Left lung (tissue), 10 donors: ENCODE results near the gene SLC38A10. TPM values are rescaled to one million over a fixed set of nuclear protein-coding genes. Genes with fewer than 3 reads are reported as not detected.
A peak's percentile ranks its signal among the peaks of the same experiment; 100 is the strongest.

Experiments used
- ATAC-seq: fragments of 200-7000 bp; cut with Tn5 transposase; one replicate; pipeline ENCODE4 v1.9.1; 2020; ENCODE audit warnings: moderate library complexity
- DNase-seq, 4 donors: peaks; one replicate each; pipeline ENCODE4 v3.0.0-alpha.2; 2013 to 2020
- H3K27ac ChIP-seq, 2 donors: fragments of 200-600 bp; sonication (generic) in 1 of 2; one replicate each; pipeline versions ENCODE4 v1.5.0 to v1.8.0; 2020 to 2021
- H3K27me3 ChIP-seq, 2 donors: fragments of 200-600 bp; sonication (generic) in 1 of 2; one replicate each; pipeline versions ENCODE4 v1.5.0 to v1.8.0; 2020 to 2021
- H3K36me3 ChIP-seq, 2 donors: fragments of 200-600 bp; sonication (generic) in 1 of 2; one replicate each; pipeline versions ENCODE4 v1.5.0 to v1.8.0; 2020 to 2021
- H3K4me1 ChIP-seq, 2 donors: fragments of 200-600 bp; one replicate each; pipeline ENCODE4 v1.8.0; 2021
- H3K4me3 ChIP-seq, 2 donors: fragments of 200-600 bp; sonication (generic) in 1 of 2; one replicate each; pipeline versions ENCODE4 v1.5.0 to v1.8.0; 2020 to 2021; ENCODE audit warnings: mild to moderate bottlenecking in 1 of 2
- H3K9me3 ChIP-seq, 2 donors: fragments of 200-600 bp; sonication (generic) in 1 of 2; one replicate each; pipeline versions ENCODE4 v1.5.0 to v1.8.0; 2020 to 2021
- intact Hi-C, 2 donors: fragments of 100-400 bp; cut with DNase I; formaldehyde crosslinking; loops; one replicate each; pipeline versions ENCODE4 v1.11.2 to v1.14.2; 2022
- polyA plus RNA-seq, 6 donors: library from polyadenylated mRNA; unstranded; fragments of 120-200 nt; gene quantifications; one replicate each; pipeline ENCODE4 v1.2.1, GENCODE V29; 2013; ENCODE audit not compliant: insufficient read length in 6 of 6
- total RNA-seq, 2 donors: library from RNA; stranded (reverse); fragmentation: NEBNext Ultra II Directional; extraction: Animal tissue kit (Norgen Biotek cat#: 25700); gene quantifications; one replicate each; pipeline ENCODE4 v1.2.1, GENCODE V29; 2021
- TF ChIP-seq, protein P1 (sequence below), 2 donors: fragments of 200-600 bp; sonication (generic) in 1 of 2; IDR thresholded peaks; one replicate each; pipeline versions ENCODE4 v1.5.0 to v1.8.0; 2021; ENCODE audit warnings: antibody characterized with exemption in 2 of 2
- donor health status: DM: no; HTN: yes; CAD: no.
- donor health status: DM: no; HTN: no; CAD: no.

SLC38A10 gene
- total and polyA plus RNA-seq, 8 donors: 48.4 to 109 (median 63.0) TPM

DNA sequence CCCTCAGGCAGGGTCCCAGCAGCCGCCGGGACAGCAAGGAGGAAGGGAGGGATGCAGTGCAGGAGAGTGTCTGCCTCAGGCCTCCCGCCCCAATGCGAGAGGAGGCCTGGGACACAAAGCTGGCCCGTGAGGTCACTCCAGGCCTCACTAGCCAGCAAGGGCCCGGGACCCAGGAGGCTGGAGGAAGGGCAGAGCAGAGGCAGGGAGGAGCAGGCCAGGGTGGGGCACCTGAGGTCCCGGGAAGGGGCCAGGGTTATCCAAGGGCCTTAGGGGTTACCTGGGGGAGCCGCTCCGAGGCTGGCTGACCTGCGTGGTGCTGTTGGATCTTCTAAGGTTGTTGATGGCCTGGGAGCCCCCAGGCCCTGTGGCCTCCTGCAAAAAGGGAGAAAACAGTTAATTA lies 86.5 kb downstream of the SLC38A10 start:
- no peaks in the 10 kb centered on the region for H3K9me3 ChIP-seq
- no peaks in the 10 kb centered on the region for H3K27me3 ChIP-seq
- intact Hi-C loops: no loop called here
- DNase-seq: peak in 1 of 4 donors; percentile 73
- H3K4me3 ChIP-seq: no peak overlapping the region
- ATAC-seq: no peak
- no peaks in the 10 kb centered on the region for H3K4me1 ChIP-seq
- TF ChIP-seq, protein P1, sequence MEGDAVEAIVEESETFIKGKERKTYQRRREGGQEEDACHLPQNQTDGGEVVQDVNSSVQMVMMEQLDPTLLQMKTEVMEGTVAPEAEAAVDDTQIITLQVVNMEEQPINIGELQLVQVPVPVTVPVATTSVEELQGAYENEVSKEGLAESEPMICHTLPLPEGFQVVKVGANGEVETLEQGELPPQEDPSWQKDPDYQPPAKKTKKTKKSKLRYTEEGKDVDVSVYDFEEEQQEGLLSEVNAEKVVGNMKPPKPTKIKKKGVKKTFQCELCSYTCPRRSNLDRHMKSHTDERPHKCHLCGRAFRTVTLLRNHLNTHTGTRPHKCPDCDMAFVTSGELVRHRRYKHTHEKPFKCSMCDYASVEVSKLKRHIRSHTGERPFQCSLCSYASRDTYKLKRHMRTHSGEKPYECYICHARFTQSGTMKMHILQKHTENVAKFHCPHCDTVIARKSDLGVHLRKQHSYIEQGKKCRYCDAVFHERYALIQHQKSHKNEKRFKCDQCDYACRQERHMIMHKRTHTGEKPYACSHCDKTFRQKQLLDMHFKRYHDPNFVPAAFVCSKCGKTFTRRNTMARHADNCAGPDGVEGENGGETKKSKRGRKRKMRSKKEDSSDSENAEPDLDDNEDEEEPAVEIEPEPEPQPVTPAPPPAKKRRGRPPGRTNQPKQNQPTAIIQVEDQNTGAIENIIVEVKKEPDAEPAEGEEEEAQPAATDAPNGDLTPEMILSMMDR (IDR thresholded peaks at IDR 0.05): no peak
- peaks cover 0 to 8% of the 10 kb centered on the region in 2 donors for H3K36me3 ChIP-seq
- no peak overlapping the region for H3K27ac ChIP-seq

DNA sequence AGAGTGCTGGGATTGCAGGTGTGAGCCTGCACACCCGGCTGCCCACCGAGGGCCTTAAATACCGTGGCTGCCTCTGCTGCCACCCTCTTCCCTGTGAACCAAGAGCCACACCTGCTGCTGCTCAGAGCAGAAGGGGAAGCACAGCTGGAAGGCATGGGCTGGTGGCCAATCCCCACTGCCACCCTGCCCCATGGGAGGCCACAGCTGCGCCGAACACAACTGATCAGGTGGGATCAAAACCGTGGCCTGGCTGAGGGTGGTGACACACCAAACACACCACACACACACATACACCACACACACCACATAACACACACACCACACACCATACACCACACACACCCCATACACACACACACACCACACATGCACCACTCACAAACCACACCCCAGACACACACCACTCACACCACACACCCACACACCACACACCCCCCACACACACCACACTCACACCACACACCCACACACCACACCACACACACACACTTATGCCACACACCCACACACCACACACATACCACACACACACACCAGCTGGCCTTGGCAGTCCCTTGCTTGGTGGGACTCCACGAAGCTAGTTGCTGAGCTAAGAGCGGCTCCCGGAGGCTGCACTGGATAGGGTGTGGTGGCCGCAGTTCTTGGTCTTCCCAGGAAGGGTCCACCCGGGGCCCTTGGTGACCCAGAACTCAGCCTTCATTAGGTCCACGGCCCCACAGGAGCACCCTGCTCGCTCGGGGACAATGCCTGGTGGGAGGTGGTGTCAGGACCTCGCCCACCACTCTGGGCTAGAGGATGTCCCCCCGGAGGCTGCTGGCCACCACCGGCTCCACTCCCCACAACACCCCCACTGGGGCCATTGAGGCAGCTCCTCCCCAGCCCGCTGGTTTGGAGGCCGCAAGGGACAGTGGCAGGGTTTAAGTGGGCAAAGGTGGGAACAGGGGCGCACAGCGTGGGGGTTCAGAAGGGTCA lies 87.2 kb downstream of the SLC38A10 start:
- Histone ChIP-seq H3K4me3 (no peak overlapping the region), H3K27ac (no peak overlapping the region), H3K4me1 (no peaks in the 10 kb centered on the region), H3K27me3 (no peaks in the 10 kb centered on the region), H3K36me3 (peaks cover 0 to 16% of the 10 kb centered on the region in 2 donors), H3K9me3 (no peaks in the 10 kb centered on the region)
- intact Hi-C loops: no loop called here
- no peak for DNase-seq
- TF ChIP-seq, protein P1 (IDR thresholded peaks at IDR 0.05): no peak
- ATAC-seq: no peak

DNA sequence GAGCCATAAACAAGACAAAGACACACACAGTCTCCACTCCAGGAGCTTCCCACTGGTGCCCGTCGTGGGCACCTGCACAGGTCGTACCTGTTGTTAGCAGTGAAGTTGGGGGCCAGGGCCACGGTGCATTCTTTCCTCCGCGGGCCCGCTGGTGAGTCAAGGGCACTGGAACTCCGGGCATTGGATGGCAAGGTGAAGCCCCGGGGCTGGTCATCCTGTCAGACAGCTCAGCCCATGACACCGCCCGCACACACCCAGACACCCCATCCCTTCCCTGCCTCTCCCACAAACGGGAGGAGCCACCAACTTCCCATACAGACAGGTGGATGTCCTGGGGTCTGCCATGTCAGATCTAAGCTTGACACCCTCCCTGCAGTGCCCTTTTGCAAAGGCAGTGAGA lies 88.5 kb downstream of the SLC38A10 start:
- Histone ChIP-seq H3K36me3 (peaks cover 0 to 16% of the 10 kb centered on the region in 2 donors), H3K27ac (no peak overlapping the region), H3K4me1 (no peaks in the 10 kb centered on the region), H3K4me3 (no peak overlapping the region), H3K27me3 (no peaks in the 10 kb centered on the region), H3K9me3 (no peaks in the 10 kb centered on the region)
- intact Hi-C loops: no loop called here
- TF ChIP-seq, protein P1 (IDR thresholded peaks at IDR 0.05): no peak
- ATAC-seq: no peak
- no peak for DNase-seq

DNA sequence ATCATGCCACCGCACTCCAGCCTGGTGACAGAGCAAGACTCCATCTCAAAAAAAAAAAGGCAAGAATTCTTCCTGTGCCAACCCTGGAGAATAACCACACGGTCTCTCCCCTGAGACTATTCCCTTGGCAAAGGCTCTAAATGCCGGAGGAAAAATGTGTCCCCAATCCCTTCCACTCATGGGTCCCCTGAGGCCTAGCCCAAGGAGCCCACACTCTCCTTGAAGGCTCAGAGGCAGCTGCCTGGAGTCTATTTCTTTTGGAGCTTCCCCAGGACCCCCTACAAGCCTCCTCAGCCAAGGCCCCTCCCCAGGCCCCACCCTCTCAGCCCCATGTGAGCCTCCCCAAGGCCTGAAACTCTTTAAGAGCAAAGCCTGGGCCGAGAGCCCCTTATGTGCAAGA lies 88.9 kb downstream of the SLC38A10 start:
- DNase-seq: no peak
- TF ChIP-seq, protein P1 (IDR thresholded peaks at IDR 0.05): no peak
- Histone ChIP-seq H3K4me3 (no peak overlapping the region), H3K9me3 (no peaks in the 10 kb centered on the region), H3K4me1 (no peaks in the 10 kb centered on the region), H3K36me3 (peaks cover 0 to 16% of the 10 kb centered on the region in 2 donors), H3K27ac (no peak overlapping the region), H3K27me3 (no peaks in the 10 kb centered on the region)
- intact Hi-C loops: no loop called here
- ATAC-seq: no peak

DNA sequence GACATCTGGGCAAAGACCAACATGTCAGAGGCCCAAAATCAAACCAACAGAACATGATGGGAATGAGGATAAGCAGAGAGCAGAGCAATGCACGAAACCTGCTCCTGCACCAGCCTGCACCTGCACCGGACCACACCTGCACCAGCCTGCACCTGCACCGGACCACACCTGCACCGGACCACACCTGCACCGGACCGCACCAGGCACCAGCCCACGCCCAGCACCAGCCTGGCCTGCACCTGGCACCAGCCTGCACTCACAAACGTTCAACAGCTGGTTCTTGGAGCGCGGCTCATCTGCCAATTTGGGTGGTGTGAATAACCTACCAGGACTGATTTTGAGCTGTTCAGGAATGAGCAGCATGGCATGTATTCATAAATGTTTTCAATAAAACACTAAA lies 90.5 kb downstream of the SLC38A10 start:
- Histone ChIP-seq H3K4me3 (no peak overlapping the region), H3K36me3 (peaks cover 0 to 17% of the 10 kb centered on the region in 2 donors), H3K27ac (no peak overlapping the region), H3K4me1 (peaks cover 0 to 12% of the 10 kb centered on the region in 2 donors), H3K9me3 (no peaks in the 10 kb centered on the region), H3K27me3 (no peaks in the 10 kb centered on the region)
- intact Hi-C loops: no loop called here
- no peak for DNase-seq
- TF ChIP-seq, protein P1 (IDR thresholded peaks at IDR 0.05): no peak
- no peak for ATAC-seq
